Upper lobe of right lung (tissue), 1 donor: Measurements from ENCODE around the gene TESMIN. TPM values are rescaled to one million over a fixed set of nuclear protein-coding genes. Genes with fewer than 3 reads are reported as not detected.

Experiments used
- ATAC-seq: fragments of 200-7000 bp; cut with Tn5 transposase; one replicate; pipeline ENCODE4 v1.9.1; 2020; ENCODE audit warnings: mild to moderate bottlenecking, moderate library complexity
- DNase-seq: peaks from one replicate; pipeline ENCODE4 v3.0.0-alpha.2; 2020
- H3K27ac ChIP-seq: fragments of 200-600 bp; one replicate; pipeline ENCODE4 v1.8.0; 2022
- H3K27me3 ChIP-seq: fragments of 200-600 bp; one replicate; pipeline ENCODE4 v1.8.0; 2022; ENCODE audit warnings: mild to moderate bottlenecking
- H3K36me3 ChIP-seq: fragments of 200-600 bp; one replicate; pipeline ENCODE4 v1.8.0; 2022
- H3K4me1 ChIP-seq: fragments of 200-600 bp; one replicate; pipeline ENCODE4 v1.8.0; 2022
- H3K4me3 ChIP-seq: fragments of 200-600 bp; one replicate; pipeline ENCODE4 v1.8.0; 2022; ENCODE audit warnings: mild to moderate bottlenecking
- H3K9me3 ChIP-seq: fragments of 200-600 bp; one replicate; pipeline ENCODE4 v1.8.0; 2022
- intact Hi-C: fragments of 100-400 bp; cut with DNase I; formaldehyde crosslinking; loops from one replicate; pipeline ENCODE4 v1.11.0; 2022
- total RNA-seq: library from RNA; stranded (reverse); fragmentation: NEBNext Ultra II Directional; extraction: Animal tissue kit (Norgen Biotek cat#: 25700); gene quantifications from one replicate; pipeline ENCODE4 v1.2.1, GENCODE V29; 2021
- TF ChIP-seq, protein P1 (sequence below): fragments of 200-600 bp; IDR thresholded peaks from one replicate; pipeline ENCODE4 v1.8.0; 2022; ENCODE audit warnings: antibody characterized with exemption
- donor health status: DM: no; HTN: yes; CAD: no; lungs with severe emphysema.

The TESMIN gene
- total RNA-seq, 1 donor from 2014 or later, result 0.81 TPM

DNA sequence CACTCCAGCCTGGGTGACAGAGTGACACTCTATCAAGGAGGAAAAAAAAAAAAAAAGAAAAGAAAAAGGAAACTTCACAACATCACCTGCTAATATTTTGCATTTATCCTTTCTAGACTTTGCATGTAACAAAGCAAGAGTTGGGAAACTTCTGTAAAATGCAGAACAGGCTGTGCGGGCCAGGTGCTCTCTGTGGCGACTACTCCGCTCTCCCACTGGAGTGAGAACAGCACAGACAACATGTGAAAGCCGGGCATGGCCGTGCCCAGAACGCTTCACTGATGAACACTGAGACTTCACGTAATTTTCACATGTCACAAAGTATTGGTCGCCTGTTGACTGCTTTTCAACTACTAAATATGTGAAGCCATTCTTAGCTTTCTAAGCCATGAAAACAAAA is 15.5 kb upstream of the TESMIN start:
- no peaks in the 10 kb centered on the region for H3K4me1 ChIP-seq
- H3K9me3 ChIP-seq, result no peaks in the 10 kb centered on the region
- DNase-seq (no peak), ATAC-seq (no peak)
- TF ChIP-seq, protein P1, sequence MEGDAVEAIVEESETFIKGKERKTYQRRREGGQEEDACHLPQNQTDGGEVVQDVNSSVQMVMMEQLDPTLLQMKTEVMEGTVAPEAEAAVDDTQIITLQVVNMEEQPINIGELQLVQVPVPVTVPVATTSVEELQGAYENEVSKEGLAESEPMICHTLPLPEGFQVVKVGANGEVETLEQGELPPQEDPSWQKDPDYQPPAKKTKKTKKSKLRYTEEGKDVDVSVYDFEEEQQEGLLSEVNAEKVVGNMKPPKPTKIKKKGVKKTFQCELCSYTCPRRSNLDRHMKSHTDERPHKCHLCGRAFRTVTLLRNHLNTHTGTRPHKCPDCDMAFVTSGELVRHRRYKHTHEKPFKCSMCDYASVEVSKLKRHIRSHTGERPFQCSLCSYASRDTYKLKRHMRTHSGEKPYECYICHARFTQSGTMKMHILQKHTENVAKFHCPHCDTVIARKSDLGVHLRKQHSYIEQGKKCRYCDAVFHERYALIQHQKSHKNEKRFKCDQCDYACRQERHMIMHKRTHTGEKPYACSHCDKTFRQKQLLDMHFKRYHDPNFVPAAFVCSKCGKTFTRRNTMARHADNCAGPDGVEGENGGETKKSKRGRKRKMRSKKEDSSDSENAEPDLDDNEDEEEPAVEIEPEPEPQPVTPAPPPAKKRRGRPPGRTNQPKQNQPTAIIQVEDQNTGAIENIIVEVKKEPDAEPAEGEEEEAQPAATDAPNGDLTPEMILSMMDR, result no peak
- intact Hi-C loops, result no loop called here
- H3K36me3 ChIP-seq, result peaks cover 96% of the 10 kb centered on the region
- no peaks in the 10 kb centered on the region for H3K27me3 ChIP-seq
- no peak overlapping the region for H3K4me3 ChIP-seq
- H3K27ac ChIP-seq, result no peak overlapping the region

DNA sequence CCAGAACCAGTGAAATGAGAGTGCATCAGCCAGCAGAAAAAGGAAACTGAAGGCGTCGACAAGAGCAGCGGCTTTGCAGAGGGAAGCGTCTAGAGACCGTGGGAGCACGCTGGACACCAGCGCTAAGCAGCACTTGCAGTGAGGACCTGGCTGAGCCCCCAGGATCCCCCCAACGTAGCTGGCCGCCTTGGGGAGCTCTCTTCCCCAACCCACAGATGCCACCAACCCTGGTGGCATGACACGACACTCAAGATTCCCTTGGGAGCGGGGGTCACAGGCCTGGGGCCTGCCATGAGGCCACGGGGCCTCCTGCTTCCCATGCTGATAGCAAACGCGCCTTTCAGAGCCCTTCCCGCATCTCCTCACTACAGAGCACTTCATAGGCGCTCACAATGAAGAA is 13.4 kb upstream of the TESMIN start:
- Histone ChIP-seq H3K36me3 (peaks cover 96% of the 10 kb centered on the region), H3K4me1 (no peaks in the 10 kb centered on the region), H3K27ac (no peak overlapping the region), H3K27me3 (no peaks in the 10 kb centered on the region), H3K9me3 (no peaks in the 10 kb centered on the region), H3K4me3 (no peak overlapping the region)
- DNase-seq (no peak), ATAC-seq (peak; percentile 7)
- intact Hi-C loops, result no loop called here
- TF ChIP-seq, protein P1, result no peak

DNA sequence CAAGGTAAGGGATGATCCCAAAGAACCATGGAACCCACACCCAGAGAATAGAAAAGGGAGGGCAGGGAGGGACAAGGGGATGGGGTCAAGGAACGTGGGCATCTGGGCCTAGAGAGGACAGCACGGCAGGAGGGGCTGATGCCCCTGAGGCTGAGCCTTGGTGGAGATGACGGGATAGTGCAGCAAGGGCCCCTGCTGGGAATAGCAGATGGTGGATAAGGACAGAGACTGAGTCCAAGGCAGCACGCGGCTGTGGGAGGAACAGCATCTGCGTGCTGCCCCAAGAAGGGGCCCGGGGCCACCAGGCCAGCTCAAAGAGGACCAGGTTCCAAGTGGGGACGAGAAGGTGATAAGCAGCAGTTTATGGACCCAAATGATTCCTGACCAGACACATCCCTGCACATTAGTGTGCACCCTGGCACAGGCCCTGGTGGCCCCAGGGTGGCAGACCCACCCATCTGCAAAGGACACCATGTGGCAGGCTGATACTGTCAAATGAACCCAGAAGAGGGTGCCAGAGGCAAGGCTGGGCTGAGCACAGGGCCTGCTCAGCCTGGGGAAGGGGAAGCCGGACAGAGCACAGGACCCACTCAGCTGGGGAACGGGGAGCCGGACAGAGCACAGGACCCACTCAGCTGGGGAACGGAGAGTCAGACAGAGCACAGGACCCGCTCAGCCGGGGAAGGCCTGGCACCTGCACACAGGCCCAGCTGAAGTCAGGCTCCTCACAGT is 12.8 kb upstream of the TESMIN start:
- TF ChIP-seq, protein P1, result no peak
- H3K27ac ChIP-seq, result no peak overlapping the region
- ATAC-seq (peak; percentile 37), DNase-seq (no peak)
- no peaks in the 10 kb centered on the region for H3K27me3 ChIP-seq
- no peaks in the 10 kb centered on the region for H3K4me1 ChIP-seq
- intact Hi-C loops, result no loop called here
- H3K9me3 ChIP-seq, result no peaks in the 10 kb centered on the region
- H3K4me3 ChIP-seq, result no peak overlapping the region
- peaks cover 96% of the 10 kb centered on the region for H3K36me3 ChIP-seq

DNA sequence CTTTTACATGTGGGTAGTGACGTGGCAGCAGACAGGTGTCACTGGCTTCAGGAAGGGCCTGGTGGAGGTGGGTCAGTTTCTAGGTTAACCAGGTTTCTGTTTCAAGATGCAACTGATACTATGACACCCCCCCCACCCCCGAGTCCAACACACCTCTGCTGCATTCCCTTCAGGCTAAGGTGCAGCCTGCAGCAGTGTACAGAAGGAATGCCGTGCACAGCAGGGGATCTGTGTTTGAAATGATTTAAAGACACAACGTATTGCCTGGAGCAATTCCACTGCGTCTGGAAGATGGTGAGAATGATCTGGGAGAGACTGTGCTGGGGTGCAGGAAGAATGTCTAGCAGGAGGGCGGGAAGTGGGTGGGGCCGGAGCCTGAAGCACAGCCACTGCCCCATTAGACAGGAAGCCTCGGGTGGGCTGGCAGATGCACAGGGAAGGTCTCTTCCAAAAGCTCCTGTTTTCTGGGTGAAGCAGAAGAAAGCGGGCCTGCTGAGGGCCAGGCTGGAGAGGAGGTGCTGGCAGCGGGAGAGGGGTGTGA is 11.9 kb upstream of the TESMIN start:
- Histone ChIP-seq H3K4me3 (no peak overlapping the region), H3K36me3 (peaks cover 96% of the 10 kb centered on the region), H3K27ac (no peak overlapping the region), H3K9me3 (no peaks in the 10 kb centered on the region), H3K27me3 (no peaks in the 10 kb centered on the region), H3K4me1 (no peaks in the 10 kb centered on the region)
- ATAC-seq (no peak), DNase-seq (no peak)
- intact Hi-C loops, result no loop called here
- TF ChIP-seq, protein P1, result no peak

DNA sequence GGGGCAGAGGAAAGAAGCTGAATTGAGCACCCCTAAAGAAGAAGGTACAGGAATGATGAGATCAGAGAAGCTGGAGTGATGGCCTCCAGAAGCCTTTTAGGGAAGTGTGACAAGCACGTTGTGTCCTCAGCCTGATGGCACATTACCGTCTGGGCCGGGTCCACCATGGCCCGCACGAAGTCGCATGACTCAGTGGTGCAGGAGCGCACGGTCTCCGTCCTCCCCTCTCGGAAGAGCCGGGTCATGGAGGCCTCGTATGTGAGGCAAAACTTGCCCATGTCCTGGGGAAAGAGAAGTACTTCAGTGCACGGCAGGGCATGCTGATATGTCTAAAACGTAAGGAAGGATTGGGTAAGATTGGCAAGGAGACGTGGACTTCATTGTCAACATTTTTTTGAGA is 11.2 kb upstream of the TESMIN start:
- no peak for ATAC-seq
- H3K9me3 ChIP-seq, result no peaks in the 10 kb centered on the region
- H3K27me3 ChIP-seq, result no peaks in the 10 kb centered on the region
- no peak for DNase-seq
- intact Hi-C loops, result no loop called here
- H3K36me3 ChIP-seq, result peaks cover 98% of the 10 kb centered on the region
- TF ChIP-seq, protein P1, result no peak
- no peak overlapping the region for H3K27ac ChIP-seq
- H3K4me3 ChIP-seq, result no peak overlapping the region
- no peaks in the 10 kb centered on the region for H3K4me1 ChIP-seq
